DND-41 (cell line): ENCODE data around the gene ABCC10.

ENCODE experiments used
- ATAC-seq: fragments of 200-7000 bp; cut with Tn5 transposase; 3 replicates; pipeline ENCODE4 v1.9.1; 2021; ENCODE audit warnings: low read depth; ENCODE audit not compliant: insufficient read depth
- DNase-seq: peaks from one replicate; pipeline ENCODE4 v3.0.0-alpha.2; 2020
- H2AFZ ChIP-seq: 2 replicates; pipeline ENCODE4 v1.6.0; 2012; ENCODE audit warnings: low read depth, low read length
- H3K27ac ChIP-seq: 2 replicates; pipeline ENCODE4 v1.5.1; 2012; ENCODE audit warnings: low read length, inconsistent platforms
- H3K27me3 ChIP-seq: fragments of 200-600 bp; sonication (generic); 2 replicates; pipeline ENCODE4 v1.6.0; 2012; ENCODE audit warnings: low read length, mild to moderate bottlenecking, inconsistent platforms; ENCODE audit not compliant: insufficient read depth, poor library complexity
- H3K36me3 ChIP-seq: 2 replicates; pipeline ENCODE4 v1.5.1; 2012; ENCODE audit warnings: low read length, inconsistent platforms; ENCODE audit not compliant: insufficient read depth
- H3K4me1 ChIP-seq: 2 replicates; pipeline ENCODE4 v1.5.1; 2012; ENCODE audit warnings: mild to moderate bottlenecking, low read length; ENCODE audit not compliant: insufficient read depth
- H3K4me2 ChIP-seq: 2 replicates; pipeline ENCODE4 v1.6.0; 2012; ENCODE audit warnings: mild to moderate bottlenecking, moderate library complexity, low read length, inconsistent platforms; ENCODE audit not compliant: insufficient read depth
- H3K4me3 ChIP-seq, 2 experiments: fragments of 200-600 bp in 1 of 2; shearing (Covaris generic) in 1 of 2; 2 replicates each; pipeline ENCODE4 v1.5.1; 2012 to 2016; ENCODE audit warnings: inconsistent platforms in 2 of 2, low read length in 2 of 2, mild to moderate bottlenecking in 2 of 2, low read depth in 1 of 2, moderate library complexity in 1 of 2
- H3K79me2 ChIP-seq: 2 replicates; pipeline ENCODE4 v1.6.0; 2012; ENCODE audit warnings: low read length, inconsistent platforms; ENCODE audit not compliant: insufficient read depth
- H3K9ac ChIP-seq: 2 replicates; pipeline ENCODE4 v1.6.0; 2012; ENCODE audit warnings: low read depth, mild to moderate bottlenecking, inconsistent platforms, low read length, moderate library complexity
- H3K9me3 ChIP-seq: 2 replicates; pipeline ENCODE4 v1.5.1; 2012; ENCODE audit warnings: low read length, moderate library complexity, mild to moderate bottlenecking, inconsistent platforms; ENCODE audit not compliant: insufficient read depth, severe bottlenecking
- H4K20me1 ChIP-seq: 2 replicates; pipeline ENCODE4 v1.6.0; 2012; ENCODE audit warnings: low read length; ENCODE audit not compliant: insufficient read depth
- EZH2 ChIP-seq: IDR thresholded peaks from 3 replicates; pipeline ENCODE4 v1.6.1; 2012; ENCODE audit warnings: borderline replicate concordance, low read depth, mild to moderate bottlenecking, moderate library complexity, low read length, inconsistent platforms; ENCODE audit not compliant: severe bottlenecking
- TF ChIP-seq, protein P1 (sequence below): IDR thresholded peaks from 2 replicates; pipeline ENCODE4 v1.5.1; 2012; ENCODE audit warnings: borderline replicate concordance, low read length, moderate library complexity, mild to moderate bottlenecking; ENCODE audit not compliant: poor library complexity, severe bottlenecking; ENCODE audit errors: extremely low read depth

The ABCC10 gene

DNA sequence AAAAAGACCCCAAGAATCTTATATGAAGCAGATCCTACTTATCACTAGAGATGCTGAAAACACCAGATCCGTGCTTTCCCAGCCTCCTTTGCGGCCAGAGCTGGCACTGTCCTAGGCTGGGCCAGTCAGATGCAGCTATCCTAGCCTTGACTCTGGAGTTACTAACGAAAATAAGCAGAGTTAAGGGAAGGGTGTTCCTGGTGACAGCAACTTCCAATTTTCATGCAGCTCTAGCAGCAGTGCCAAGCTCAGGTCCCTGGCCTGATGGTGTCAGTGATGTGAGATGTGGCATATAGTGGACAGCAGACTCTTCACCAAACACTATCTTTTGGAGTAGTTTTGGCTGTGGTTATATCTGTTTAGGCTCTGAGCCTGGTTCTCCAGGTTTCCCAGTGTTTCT, 25.6 kb upstream of the ABCC10 start:
- H3K79me2 ChIP-seq = no peaks in the 10 kb centered on the region
- H3K27ac ChIP-seq = no peak overlapping the region
- peaks cover 14% of the 10 kb centered on the region for H3K27me3 ChIP-seq
- DNase-seq (no peak), ATAC-seq (no peak)
- no peak overlapping the region for H3K9ac ChIP-seq
- no peak overlapping the region for H3K4me3 ChIP-seq
- no peaks in the 10 kb centered on the region for H3K36me3 ChIP-seq
- H2AFZ ChIP-seq = no peak overlapping the region
- no peaks in the 10 kb centered on the region for H3K4me1 ChIP-seq
- no peak overlapping the region for H3K4me2 ChIP-seq
- TF ChIP-seq, protein P1, sequence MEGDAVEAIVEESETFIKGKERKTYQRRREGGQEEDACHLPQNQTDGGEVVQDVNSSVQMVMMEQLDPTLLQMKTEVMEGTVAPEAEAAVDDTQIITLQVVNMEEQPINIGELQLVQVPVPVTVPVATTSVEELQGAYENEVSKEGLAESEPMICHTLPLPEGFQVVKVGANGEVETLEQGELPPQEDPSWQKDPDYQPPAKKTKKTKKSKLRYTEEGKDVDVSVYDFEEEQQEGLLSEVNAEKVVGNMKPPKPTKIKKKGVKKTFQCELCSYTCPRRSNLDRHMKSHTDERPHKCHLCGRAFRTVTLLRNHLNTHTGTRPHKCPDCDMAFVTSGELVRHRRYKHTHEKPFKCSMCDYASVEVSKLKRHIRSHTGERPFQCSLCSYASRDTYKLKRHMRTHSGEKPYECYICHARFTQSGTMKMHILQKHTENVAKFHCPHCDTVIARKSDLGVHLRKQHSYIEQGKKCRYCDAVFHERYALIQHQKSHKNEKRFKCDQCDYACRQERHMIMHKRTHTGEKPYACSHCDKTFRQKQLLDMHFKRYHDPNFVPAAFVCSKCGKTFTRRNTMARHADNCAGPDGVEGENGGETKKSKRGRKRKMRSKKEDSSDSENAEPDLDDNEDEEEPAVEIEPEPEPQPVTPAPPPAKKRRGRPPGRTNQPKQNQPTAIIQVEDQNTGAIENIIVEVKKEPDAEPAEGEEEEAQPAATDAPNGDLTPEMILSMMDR = no peak
- no peak for TF ChIP-seq EZH2
- H3K9me3 ChIP-seq = no peaks in the 10 kb centered on the region
- no peaks in the 10 kb centered on the region for H4K20me1 ChIP-seq

DNA sequence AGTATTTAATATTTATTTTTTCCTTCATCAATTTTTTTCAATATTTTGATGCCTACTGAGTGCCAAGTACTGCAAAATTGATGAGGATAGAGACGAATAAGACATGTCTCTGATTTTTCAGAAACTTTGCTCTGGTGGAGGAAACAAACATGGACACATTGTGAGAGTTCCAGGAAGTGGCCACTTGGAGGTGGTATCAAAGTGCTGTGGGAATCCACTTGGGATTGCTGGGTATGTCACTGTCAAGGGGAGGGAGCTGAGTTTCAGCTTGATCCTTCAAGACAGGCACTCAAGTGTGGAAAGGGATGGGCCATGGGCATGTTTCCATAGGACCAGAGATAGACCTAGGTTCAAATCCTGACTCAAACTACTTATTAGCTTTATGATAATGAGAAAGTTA, 24.5 kb upstream of the ABCC10 start:
- TF ChIP-seq EZH2 = no peak
- TF ChIP-seq, protein P1 = no peak
- H3K27ac ChIP-seq = no peak overlapping the region
- no peak overlapping the region for H3K9ac ChIP-seq
- H3K9me3 ChIP-seq = no peaks in the 10 kb centered on the region
- no peak overlapping the region for H3K4me2 ChIP-seq
- H3K4me1 ChIP-seq = no peaks in the 10 kb centered on the region
- DNase-seq = no peak
- H3K27me3 ChIP-seq = peaks cover 14% of the 10 kb centered on the region
- H3K4me3 ChIP-seq = no peak overlapping the region
- H3K36me3 ChIP-seq = no peaks in the 10 kb centered on the region
- no peak for ATAC-seq
- no peaks in the 10 kb centered on the region for H3K79me2 ChIP-seq
- no peak overlapping the region for H2AFZ ChIP-seq
- H4K20me1 ChIP-seq = no peaks in the 10 kb centered on the region

DNA sequence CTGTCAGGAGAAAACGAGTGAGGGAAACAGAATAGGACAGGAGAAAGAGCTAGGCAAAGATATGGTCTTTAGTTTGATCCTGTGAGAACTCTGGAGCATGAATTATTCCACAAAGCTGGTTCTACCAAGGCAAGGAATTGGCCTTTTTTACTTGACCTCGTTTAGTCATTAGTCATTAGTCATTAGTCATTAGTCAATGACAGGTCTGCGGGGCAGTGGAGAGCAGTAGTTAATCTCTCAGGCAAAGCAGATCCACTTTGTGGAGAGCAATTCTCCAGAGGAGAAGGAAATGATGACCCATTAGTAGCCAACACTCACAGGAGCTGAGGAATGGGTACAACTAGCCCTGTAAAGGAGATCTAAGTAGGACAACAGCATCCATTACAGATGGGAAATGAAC, 22.0 kb upstream of the ABCC10 start:
- peaks cover 11% of the 10 kb centered on the region for H3K27me3 ChIP-seq
- DNase-seq (no peak), ATAC-seq (no peak)
- H3K79me2 ChIP-seq = no peaks in the 10 kb centered on the region
- no peak overlapping the region for H3K4me2 ChIP-seq
- no peak overlapping the region for H3K27ac ChIP-seq
- H3K4me3 ChIP-seq = no peak overlapping the region
- H2AFZ ChIP-seq = no peak overlapping the region
- no peaks in the 10 kb centered on the region for H3K4me1 ChIP-seq
- H3K9ac ChIP-seq = no peak overlapping the region
- no peaks in the 10 kb centered on the region for H4K20me1 ChIP-seq
- H3K9me3 ChIP-seq = no peaks in the 10 kb centered on the region
- H3K36me3 ChIP-seq = no peaks in the 10 kb centered on the region
- TF ChIP-seq EZH2 = no peak
- TF ChIP-seq, protein P1 = no peak

DNA sequence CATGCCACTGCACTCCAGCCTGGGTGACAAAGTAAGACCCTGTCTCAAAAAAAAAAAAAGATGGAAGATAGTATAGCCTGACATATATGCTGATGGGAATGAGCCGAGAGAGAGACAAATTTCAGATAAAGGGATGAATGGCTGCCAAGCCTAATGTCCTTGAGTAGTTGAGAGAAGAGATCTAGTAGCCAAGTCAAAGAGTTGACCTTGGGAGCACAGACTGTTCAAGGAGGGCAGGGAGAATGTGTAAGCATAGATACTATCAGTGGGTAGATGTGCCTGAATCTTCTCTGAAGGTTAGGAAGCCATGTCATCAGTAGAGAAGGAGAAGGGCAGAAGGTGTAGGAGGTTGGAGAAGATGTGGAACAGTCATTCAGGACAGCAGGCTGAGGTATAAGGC, 20.0 kb upstream of the ABCC10 start:
- H3K4me3 ChIP-seq = no peak overlapping the region
- peaks cover 11% of the 10 kb centered on the region for H3K27me3 ChIP-seq
- H3K9me3 ChIP-seq = no peaks in the 10 kb centered on the region
- no peak overlapping the region for H3K4me2 ChIP-seq
- no peaks in the 10 kb centered on the region for H4K20me1 ChIP-seq
- H3K79me2 ChIP-seq = no peaks in the 10 kb centered on the region
- no peaks in the 10 kb centered on the region for H3K36me3 ChIP-seq
- H3K4me1 ChIP-seq = no peaks in the 10 kb centered on the region
- H3K9ac ChIP-seq = no peak overlapping the region
- TF ChIP-seq EZH2 = no peak
- TF ChIP-seq, protein P1 = no peak
- no peak overlapping the region for H3K27ac ChIP-seq
- ATAC-seq (no peak), DNase-seq (no peak)
- H2AFZ ChIP-seq = no peak overlapping the region
